Aorta (tissue), 5 donors: ENCODE data around the gene GNPTAB. TPM values are rescaled to one million over a fixed set of nuclear protein-coding genes. Genes with fewer than 3 reads are reported as not detected.

ENCODE experiments used
- ATAC-seq: fragments of 200-7000 bp; cut with Tn5 transposase; one replicate; pipeline ENCODE4 v1.9.1; 2022; ENCODE audit warnings: moderate library complexity; ENCODE audit not compliant: low FRiP score
- DNase-seq, 2 donors: peaks; one replicate each; pipeline ENCODE4 v3.0.0-alpha.2; 2020
- H3K27ac ChIP-seq, 2 donors: one replicate each; pipeline ENCODE4 v1.5.1; 2013; ENCODE audit warnings: low read length in 2 of 2, mild to moderate bottlenecking in 2 of 2, moderate library complexity in 2 of 2, control low read depth in 1 of 2, inconsistent platforms in 1 of 2, low read depth in 1 of 2
- H3K27me3 ChIP-seq, 2 donors: one replicate each; pipeline ENCODE4 v1.6.1; 2013; ENCODE audit warnings: control low read depth in 1 of 2, low read length in 1 of 2, mild to moderate bottlenecking in 1 of 2, moderate library complexity in 1 of 2; ENCODE audit not compliant: insufficient read depth in 2 of 2, control insufficient read depth in 1 of 2
- H3K36me3 ChIP-seq, 2 donors: one replicate each; pipeline ENCODE4 v1.6.1; 2013; ENCODE audit warnings: control low read depth in 1 of 2, low read length in 1 of 2, mild to moderate bottlenecking in 1 of 2; ENCODE audit not compliant: insufficient read depth in 2 of 2, control insufficient read depth in 1 of 2
- H3K4me1 ChIP-seq, 2 donors: one replicate each; pipeline ENCODE4 v1.6.1; 2013; ENCODE audit warnings: low read length in 2 of 2, control low read depth in 1 of 2, mild to moderate bottlenecking in 1 of 2, moderate library complexity in 1 of 2; ENCODE audit not compliant: insufficient read depth in 2 of 2, control insufficient read depth in 1 of 2
- H3K4me3 ChIP-seq, 2 donors: one replicate each; pipeline ENCODE4 v1.5.1; 2013; ENCODE audit warnings: low read length in 2 of 2, control low read depth in 1 of 2, mild to moderate bottlenecking in 1 of 2
- H3K9me3 ChIP-seq: one replicate; pipeline ENCODE4 v1.6.1; 2013; ENCODE audit warnings: mild to moderate bottlenecking, low read length; ENCODE audit not compliant: control insufficient read depth
- WGBS, 2 donors: extraction: QIAGEN DNeasy Blood & Tissue Kit; methylation state at CpG; one replicate each; pipeline ENCODE4 v1.1.7; 2013; 5-methylcytosine and 5-hydroxymethylcytosine counted together
- intact Hi-C, 2 donors: fragments of 100-400 bp; cut with DNase I; formaldehyde crosslinking; loops; one replicate each; pipeline versions ENCODE4 v1.14.2 to v1.15.0; 2022
- polyA plus RNA-seq, 2 donors: library from polyadenylated mRNA; stranded (reverse); fragments of 200-250 nt; gene quantifications; one replicate each; pipeline ENCODE4 v1.2.3, GENCODE V29; 2013
- total RNA-seq, 2 donors: library from RNA; stranded (reverse); fragmentation: NEBNext Ultra II Directional; extraction: Animal tissue kit (Norgen Biotek cat#: 25700); gene quantifications; one replicate each; pipeline ENCODE4 v1.2.1, GENCODE V29; 2021
- donor health status: healthy with polysubstance abuse.
- donor health status: Bipolar disorder and iron deficiency.
- donor health status: DM: no; HTN: no; CAD: no.
- donor health status: DM: no; HTN: no; CAD: no.
- donor health status: DM: yes; HTN: yes; CAD: no.

The GNPTAB gene
- total and polyA plus RNA-seq, 4 donors = 9.1 to 43.3 (median 19.2) TPM

DNA sequence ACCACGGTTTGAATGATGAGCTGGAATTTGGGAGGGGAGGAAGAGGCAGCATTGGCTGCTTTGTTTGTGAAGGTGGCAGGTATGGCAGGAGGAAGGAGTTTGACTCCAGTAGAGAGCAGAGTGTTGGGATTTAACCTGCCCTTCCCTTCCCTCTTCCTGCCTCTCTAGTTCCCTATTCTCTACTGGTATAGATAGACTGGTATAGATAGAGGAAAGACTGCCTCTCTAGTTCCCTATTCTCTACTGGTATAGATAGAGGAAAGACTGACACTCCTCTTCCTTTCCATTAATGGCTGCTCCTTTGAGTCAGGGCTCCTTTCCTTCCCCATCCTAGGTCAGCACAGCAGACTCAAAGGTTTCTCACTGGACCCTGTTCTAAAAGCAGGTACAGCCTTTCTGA is 83.1 kb downstream of the GNPTAB start:
- Histone ChIP-seq H3K27me3 (no peaks in the 10 kb centered on the region), H3K4me1 (no peaks in the 10 kb centered on the region), H3K9me3 (no peaks in the 10 kb centered on the region), H3K36me3 (peaks cover 3 to 7% of the 10 kb centered on the region in 2 donors), H3K27ac (no peak overlapping the region), H3K4me3 (no peak overlapping the region)
- no peak for DNase-seq
- WGBS, 2 donors = 80 to 82% methylated on average over 1 of the region's 1 CpG
- intact Hi-C loops = no loop called here
- ATAC-seq = no peak

DNA sequence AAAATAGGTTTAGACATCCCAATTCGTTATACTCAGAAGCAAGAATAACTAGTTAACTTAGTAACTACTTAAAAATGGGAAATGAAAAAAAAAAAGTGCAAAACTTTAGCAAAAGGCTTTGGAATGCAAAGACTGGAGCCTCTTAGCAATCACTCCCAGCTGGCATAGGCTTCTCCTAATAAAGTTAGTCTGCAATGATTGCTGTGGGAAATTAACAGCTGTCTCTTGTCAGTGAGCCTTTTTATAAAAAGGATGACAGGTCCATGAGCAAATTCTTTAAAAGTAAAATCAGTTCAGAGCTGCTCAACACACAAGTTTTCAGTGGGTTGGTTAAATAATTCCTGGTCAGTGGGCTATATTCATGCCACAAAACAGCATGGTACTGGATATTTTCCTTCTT is 84.1 kb downstream of the GNPTAB start:
- Histone ChIP-seq H3K9me3 (no peaks in the 10 kb centered on the region), H3K4me3 (no peak overlapping the region), H3K4me1 (no peaks in the 10 kb centered on the region), H3K27me3 (no peaks in the 10 kb centered on the region), H3K36me3 (peaks cover 3 to 7% of the 10 kb centered on the region in 2 donors), H3K27ac (no peak overlapping the region)
- DNase-seq (no peak), ATAC-seq (no peak)
- WGBS, 2 donors = 82 to 91% methylated on average over 1 of the region's 1 CpG
- intact Hi-C loops = no loop called here

DNA sequence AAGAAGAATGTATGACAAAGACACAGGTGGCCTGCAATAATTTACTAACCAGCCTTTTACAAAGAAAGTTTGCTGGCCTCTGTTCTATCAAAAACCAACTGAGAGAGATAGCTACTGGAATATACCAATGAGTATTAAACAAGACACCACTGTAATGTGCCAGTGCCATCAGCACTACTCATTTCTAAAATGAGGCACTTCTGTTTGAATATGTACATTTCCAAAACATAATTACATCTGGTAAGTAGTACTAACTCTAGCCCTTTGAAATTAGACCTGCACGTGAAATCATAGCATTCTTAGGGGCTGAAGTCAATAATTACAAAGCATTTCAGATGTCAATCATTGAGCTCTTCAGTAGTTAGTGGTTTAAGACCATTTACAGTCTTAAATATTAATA is 84.6 kb downstream of the GNPTAB start:
- no peaks in the 10 kb centered on the region for H3K27me3 ChIP-seq
- H3K36me3 ChIP-seq = peaks cover 3 to 7% of the 10 kb centered on the region in 2 donors
- intact Hi-C loops = no loop called here
- WGBS, 2 donors = 71 to 79% methylated on average over 1 of the region's 1 CpG
- DNase-seq (no peak), ATAC-seq (no peak)
- H3K9me3 ChIP-seq = no peaks in the 10 kb centered on the region
- H3K27ac ChIP-seq = no peak overlapping the region
- H3K4me3 ChIP-seq = no peak overlapping the region
- H3K4me1 ChIP-seq = no peaks in the 10 kb centered on the region

DNA sequence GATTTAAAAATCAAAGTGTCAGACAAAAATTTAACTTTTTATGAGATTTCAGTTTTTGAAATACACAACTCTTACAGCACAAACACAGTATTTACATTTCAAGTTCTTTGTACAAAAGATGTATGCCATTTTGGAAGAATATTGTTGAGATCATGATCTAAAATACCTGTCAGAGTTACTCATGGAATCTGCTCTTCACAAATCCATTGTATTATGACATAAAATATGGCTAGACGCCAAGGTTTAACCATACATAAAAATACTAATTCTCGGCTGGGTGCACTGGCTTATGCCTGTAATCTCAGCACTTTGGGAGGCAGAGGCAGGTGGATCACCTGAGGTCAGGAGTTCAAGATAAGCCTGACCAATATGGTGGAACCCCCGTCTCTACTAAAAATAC is 85.3 kb downstream of the GNPTAB start:
- no peaks in the 10 kb centered on the region for H3K4me1 ChIP-seq
- no peaks in the 10 kb centered on the region for H3K27me3 ChIP-seq
- H3K9me3 ChIP-seq = no peaks in the 10 kb centered on the region
- DNase-seq (no peak), ATAC-seq (no peak)
- 81 to 82% methylated on average over 3 of the region's 3 CpGs for WGBS, 2 donors
- no peak overlapping the region for H3K27ac ChIP-seq
- H3K36me3 ChIP-seq = peaks cover 3 to 7% of the 10 kb centered on the region in 2 donors
- intact Hi-C loops = no loop called here
- no peak overlapping the region for H3K4me3 ChIP-seq

DNA sequence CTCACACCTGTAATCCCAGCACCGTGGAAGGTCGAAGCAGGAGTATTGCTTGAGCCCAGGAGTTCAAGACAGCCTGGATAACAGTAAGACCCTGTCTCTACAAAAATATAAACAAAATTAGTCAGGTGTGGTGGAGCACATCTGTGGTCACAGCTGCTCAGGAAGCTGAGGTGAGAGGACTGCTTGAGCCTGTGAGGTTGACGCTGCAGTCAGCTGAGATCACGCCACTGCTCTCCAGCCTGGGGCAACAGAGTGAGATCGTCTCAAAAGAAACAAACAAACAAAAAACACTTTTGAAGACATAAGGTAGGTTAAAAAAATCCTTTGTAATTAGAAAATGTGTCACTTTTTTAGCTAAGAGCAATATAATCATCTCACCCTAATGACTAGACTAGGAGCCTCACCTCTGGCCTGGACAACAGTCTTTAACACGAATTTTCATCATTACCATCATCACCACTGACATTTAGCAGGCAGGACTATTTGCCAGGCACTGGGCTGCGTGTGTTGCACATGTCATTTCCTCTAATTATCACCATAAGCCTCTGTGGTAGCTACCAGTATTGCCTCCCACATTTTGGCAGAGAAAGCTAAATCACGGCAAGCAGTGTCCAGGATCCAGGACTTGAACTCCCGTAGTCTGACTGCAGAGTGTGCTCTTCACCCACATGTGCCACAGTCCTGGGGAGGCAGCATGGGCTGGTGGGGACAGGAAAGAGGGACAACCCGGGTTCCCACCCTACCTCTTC is 86.9 kb downstream of the GNPTAB start:
- Histone ChIP-seq H3K9me3 (no peaks in the 10 kb centered on the region), H3K4me3 (no peak overlapping the region), H3K4me1 (no peaks in the 10 kb centered on the region), H3K36me3 (peaks cover 3% of the 10 kb centered on the region in 2 donors), H3K27ac (no peak overlapping the region), H3K27me3 (no peaks in the 10 kb centered on the region)
- DNase-seq = no peak
- 82 to 90% methylated on average over 10 of the region's 10 CpGs for WGBS, 2 donors
- intact Hi-C loops = no loop called here
- ATAC-seq = no peak

DNA sequence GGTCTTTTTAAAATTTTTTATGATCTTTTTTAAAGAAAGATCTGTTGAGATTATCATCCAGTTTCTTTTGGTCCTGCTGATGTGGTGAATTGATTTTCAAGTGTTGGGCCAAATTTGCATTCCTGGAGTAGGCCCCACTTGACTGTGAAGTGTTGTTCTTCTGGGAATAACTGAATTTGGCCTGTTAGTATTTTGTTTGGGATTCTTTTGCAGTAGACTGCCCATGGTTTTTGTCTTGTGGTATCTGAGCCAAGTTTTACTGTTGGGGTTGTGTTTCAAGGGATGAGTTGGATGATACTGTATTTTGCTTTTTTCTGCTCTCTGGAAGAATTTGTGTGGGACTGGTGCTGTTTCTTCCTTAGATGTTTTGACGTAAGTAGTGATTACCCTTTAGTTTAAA is 87.5 kb downstream of the GNPTAB start:
- DNase-seq = no peak
- H3K36me3 ChIP-seq = peaks cover 1 to 3% of the 10 kb centered on the region in 2 donors

DNA sequence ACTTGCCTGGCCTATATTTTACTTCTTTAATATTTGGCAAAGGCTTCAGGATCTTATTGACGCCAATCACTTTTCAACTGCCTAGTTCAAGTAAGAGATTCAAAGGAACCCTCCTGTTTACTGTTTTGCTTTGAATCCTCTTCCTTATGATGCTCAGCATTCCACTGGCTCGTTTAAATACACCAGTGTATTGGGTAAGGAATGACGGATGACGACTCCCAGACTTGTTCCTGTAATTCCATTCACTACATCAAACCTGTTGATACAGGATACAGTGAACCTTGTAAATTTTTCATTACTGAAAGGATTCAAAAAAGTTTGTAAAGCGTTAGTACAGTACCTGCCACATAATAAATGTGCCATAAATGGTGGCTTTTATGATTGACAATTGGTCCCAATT is 89.8 kb downstream of the GNPTAB start:
- Histone ChIP-seq H3K4me3 (no peak overlapping the region), H3K4me1 (no peaks in the 10 kb centered on the region), H3K9me3 (no peaks in the 10 kb centered on the region), H3K27ac (no peak overlapping the region), H3K36me3 (peaks cover 0 to 3% of the 10 kb centered on the region in 2 donors), H3K27me3 (no peaks in the 10 kb centered on the region)
- WGBS, 2 donors = 76 to 78% methylated on average over 5 of the region's 5 CpGs
- ATAC-seq = no peak
- intact Hi-C loops = no loop called here
- DNase-seq = no peak

More for the DNA sequence above, 87.5 kb downstream of the GNPTAB start:
- intact Hi-C loops = no loop called here
- H3K27me3 ChIP-seq = no peaks in the 10 kb centered on the region
- ATAC-seq = no peak
- 74 to 79% methylated on average over 1 of the region's 1 CpG for WGBS, 2 donors
- no peaks in the 10 kb centered on the region for H3K9me3 ChIP-seq
- H3K4me1 ChIP-seq = no peaks in the 10 kb centered on the region
- no peak overlapping the region for H3K27ac ChIP-seq
- H3K4me3 ChIP-seq = no peak overlapping the region

DNA sequence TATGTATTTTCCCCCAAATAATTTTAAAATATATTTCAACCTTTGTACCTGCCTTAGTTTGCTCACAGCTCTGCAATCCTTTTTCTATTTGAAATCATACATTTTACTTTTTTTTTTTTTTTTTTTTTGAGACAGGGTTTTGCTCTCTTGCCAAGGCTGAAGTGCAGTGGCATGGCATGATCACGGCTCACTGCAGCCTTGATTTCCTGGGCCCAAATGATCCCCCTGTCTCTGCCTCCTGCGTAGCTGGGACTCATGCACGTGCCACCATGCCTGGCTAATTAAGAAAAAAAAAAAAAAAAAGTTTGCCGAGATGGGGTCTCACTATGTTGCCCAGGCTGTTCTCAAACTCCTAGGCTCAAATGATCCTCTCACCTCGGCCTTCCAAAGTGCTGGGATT is 90.2 kb downstream of the GNPTAB start:
- intact Hi-C loops = no loop called here
- no peak overlapping the region for H3K27ac ChIP-seq
- no peak for ATAC-seq
- no peaks in the 10 kb centered on the region for H3K4me1 ChIP-seq
- 86 to 91% methylated on average over 5 of the region's 5 CpGs for WGBS, 2 donors
- H3K27me3 ChIP-seq = no peaks in the 10 kb centered on the region
- H3K36me3 ChIP-seq = peaks cover 0 to 3% of the 10 kb centered on the region in 2 donors
- H3K9me3 ChIP-seq = no peaks in the 10 kb centered on the region
- no peak overlapping the region for H3K4me3 ChIP-seq
- DNase-seq = no peak

DNA sequence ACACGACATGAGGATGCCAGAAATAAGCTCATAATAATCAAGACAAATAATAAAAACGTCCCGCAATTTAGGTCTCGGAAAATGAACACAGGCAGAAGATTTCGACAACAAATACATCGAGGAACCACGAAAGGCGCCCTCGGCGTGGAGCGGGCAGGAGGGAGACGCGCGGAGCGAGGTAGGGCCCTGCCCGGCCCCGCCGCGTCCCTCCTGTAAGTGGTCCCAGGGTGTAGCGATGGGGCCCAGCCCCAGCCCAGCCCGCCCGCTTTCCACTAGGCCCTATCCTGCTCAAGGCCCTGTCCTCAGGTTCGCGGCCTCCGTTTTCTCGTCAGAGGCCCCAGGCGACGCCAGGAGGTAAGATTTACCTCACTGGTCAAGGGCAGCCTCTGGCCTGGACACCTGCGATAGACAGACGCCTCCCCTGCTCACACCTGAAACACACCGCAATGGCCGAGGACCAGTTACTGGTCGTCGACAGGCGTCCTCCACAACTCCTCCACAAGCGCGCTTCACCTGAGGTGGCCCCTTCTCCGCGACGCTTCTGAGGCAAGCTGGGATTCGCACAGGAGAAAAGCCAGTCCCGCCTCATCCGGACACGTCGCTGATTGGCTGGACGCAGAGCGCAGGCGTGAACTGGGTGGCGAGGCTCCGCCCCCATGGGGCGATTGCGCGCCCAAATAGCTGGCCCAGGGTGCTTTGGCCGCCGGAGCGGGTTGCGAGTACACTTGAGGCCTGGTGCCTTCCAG is 91.7 kb downstream of the GNPTAB start, which contains the start of gene SYCP3:
Gene SYCP3 (minus strand): TSS at position 543 of the 746 bp plus-strand sequence. CDS start 1,527 bp downstream, outside the sequence.
- intact Hi-C loops = no loop called here
- peak in 1 of 2 donors; percentile 74 for DNase-seq
- Histone ChIP-seq H3K36me3 (peaks cover 0 to 3% of the 10 kb centered on the region in 2 donors), H3K4me1 (no peaks in the 10 kb centered on the region), H3K27ac (no peak within 1 kb of the TSS), H3K27me3 (no peaks in the 10 kb centered on the region), H3K9me3 (no peaks in the 10 kb centered on the region), H3K4me3 (no peak within 1 kb of the TSS)
- no peak for ATAC-seq
- 97 to 98% methylated on average over 55 to 57 of the region's 57 CpGs for WGBS, 2 donors
